HFFc6 (cell line): ENCODE measurements around the gene PCSK7. TPM values are rescaled to one million over a fixed set of nuclear protein-coding genes. Genes with fewer than 3 reads are reported as not detected.
"Not testable (repeated sequence)": the region's sequence is repeated elsewhere in the genome, so short reads cannot be mapped to it uniquely, and the experiment has no call there.

ENCODE experiments used
- DNase-seq: peaks from one replicate; pipeline ENCODE4 v3.0.0-alpha.2; 2018
- H3K27ac Mint-ChIP-seq: 2 replicates; pipeline ENCODE4 v1.8.0; 2020; ENCODE audit warnings: mild to moderate bottlenecking, mixed read lengths
- H3K27me3 Mint-ChIP-seq: 2 replicates; pipeline ENCODE4 v1.8.0; 2021; ENCODE audit warnings: mild to moderate bottlenecking, moderate library complexity, mixed read lengths; ENCODE audit not compliant: insufficient read depth
- H3K36me3 Mint-ChIP-seq: 2 replicates; pipeline ENCODE4 v1.8.0; 2021; ENCODE audit warnings: low read depth, mixed read lengths
- H3K4me1 Mint-ChIP-seq: 2 replicates; pipeline ENCODE4 v1.8.0; 2020; ENCODE audit warnings: low read depth, mixed read lengths
- H3K4me3 Mint-ChIP-seq: 2 replicates; pipeline ENCODE4 v1.8.0; 2020; ENCODE audit warnings: mild to moderate bottlenecking, moderate library complexity, mixed read lengths
- H3K9me3 Mint-ChIP-seq: 2 replicates; pipeline ENCODE4 v1.8.0; 2020; ENCODE audit warnings: mild to moderate bottlenecking, mixed read lengths
- long read RNA-seq: library from polyadenylated mRNA; unstranded; transcript quantifications from one replicate; pipeline ENCODE4 v2.0.0, GENCODE V29; 2019
- total RNA-seq, 6 experiments: library from RNA; stranded (reverse); fragmentation: NEBNext Ultra II Directional; extraction: Animal tissue kit (Norgen Biotek cat#: 25700); gene quantifications; 2 replicates in 1 of 6; 3 replicates in 5 of 6; pipeline ENCODE4 v1.2.3, GENCODE V29; 2021
- TF ChIP-seq, protein P1 (sequence below): fragments of 200-600 bp; sonication (generic); IDR thresholded peaks from 2 replicates; pipeline ENCODE4 v1.5.0; 2021; ENCODE audit warnings: antibody characterized with exemption, mild to moderate bottlenecking

Gene PCSK7
- 10 to 100 TPM; 64.1 to 73.6 (median 68.0) TPM for total RNA-seq
- long read RNA-seq, full-length matches to known transcripts = 21 of 55 reads
- long read RNA-seq, partial matches to known transcripts = 13 of 55 reads
- long read RNA-seq, other reads (novel, unspliced or antisense) = 21 of 55 reads

DNA sequence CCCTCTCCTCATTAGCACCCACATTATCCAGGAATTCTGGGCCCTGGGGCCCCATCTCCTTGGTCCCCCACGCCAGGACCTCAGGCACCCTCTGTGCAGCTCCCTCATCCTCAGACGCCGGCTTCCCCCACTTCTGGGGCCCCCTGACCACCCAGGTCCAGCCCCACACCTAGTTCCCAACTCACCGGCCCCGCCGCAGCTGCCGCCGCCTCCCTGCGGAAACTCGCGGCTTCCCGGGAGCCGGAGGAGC lies at the start of gene PCSK7:
Gene PCSK7, minus strand, starts transcription at position 232 of the 250 bp plus-strand sequence. CDS start 2,229 bp downstream, outside the sequence.
- Mint-ChIP-seq H3K27me3 (no peaks in the 10 kb centered on the region; the same call in 1 of the 2 replicates), H3K9me3 (no peaks in the 10 kb centered on the region), H3K4me3 (peak within 1 kb of the TSS; percentile 95), H3K27ac (peak within 1 kb of the TSS; percentile 97), H3K36me3 (peaks cover 5% of the 10 kb centered on the region), H3K4me1 (peaks cover 35% of the 10 kb centered on the region)
- peak; percentile 48 for DNase-seq
- TF ChIP-seq, protein P1, sequence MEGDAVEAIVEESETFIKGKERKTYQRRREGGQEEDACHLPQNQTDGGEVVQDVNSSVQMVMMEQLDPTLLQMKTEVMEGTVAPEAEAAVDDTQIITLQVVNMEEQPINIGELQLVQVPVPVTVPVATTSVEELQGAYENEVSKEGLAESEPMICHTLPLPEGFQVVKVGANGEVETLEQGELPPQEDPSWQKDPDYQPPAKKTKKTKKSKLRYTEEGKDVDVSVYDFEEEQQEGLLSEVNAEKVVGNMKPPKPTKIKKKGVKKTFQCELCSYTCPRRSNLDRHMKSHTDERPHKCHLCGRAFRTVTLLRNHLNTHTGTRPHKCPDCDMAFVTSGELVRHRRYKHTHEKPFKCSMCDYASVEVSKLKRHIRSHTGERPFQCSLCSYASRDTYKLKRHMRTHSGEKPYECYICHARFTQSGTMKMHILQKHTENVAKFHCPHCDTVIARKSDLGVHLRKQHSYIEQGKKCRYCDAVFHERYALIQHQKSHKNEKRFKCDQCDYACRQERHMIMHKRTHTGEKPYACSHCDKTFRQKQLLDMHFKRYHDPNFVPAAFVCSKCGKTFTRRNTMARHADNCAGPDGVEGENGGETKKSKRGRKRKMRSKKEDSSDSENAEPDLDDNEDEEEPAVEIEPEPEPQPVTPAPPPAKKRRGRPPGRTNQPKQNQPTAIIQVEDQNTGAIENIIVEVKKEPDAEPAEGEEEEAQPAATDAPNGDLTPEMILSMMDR = no peak

GRCh38 chr11:117281159-117281558 lies 49.3 kb upstream of the PCSK7 start:
- TF ChIP-seq, protein P1 = no peak
- Mint-ChIP-seq H3K27me3 (no peaks in the 10 kb centered on the region; the same call in 1 of the 2 replicates), H3K9me3 (no peaks in the 10 kb centered on the region), H3K4me1 (peaks cover 42% of the 10 kb centered on the region), H3K36me3 (peaks cover 46% of the 10 kb centered on the region), H3K4me3 (peak overlapping the region; percentile 77), H3K27ac (peak overlapping the region; percentile 86)
- DNase-seq = peak; percentile 98

GRCh38 chr11:117279711-117280376 lies 48.0 kb upstream of the PCSK7 start:
- no peak for DNase-seq
- H3K4me3 Mint-ChIP-seq = no peak overlapping the region
- H3K4me1 Mint-ChIP-seq = peaks cover 55% of the 10 kb centered on the region
- TF ChIP-seq, protein P1 = no peak
- peak overlapping the region; percentile 23; the same call in 1 of the 2 replicates for H3K27ac Mint-ChIP-seq
- H3K36me3 Mint-ChIP-seq = peaks cover 43% of the 10 kb centered on the region
- H3K27me3 Mint-ChIP-seq = no peaks in the 10 kb centered on the region; the same call in 1 of the 2 replicates
- no peaks in the 10 kb centered on the region for H3K9me3 Mint-ChIP-seq

DNA sequence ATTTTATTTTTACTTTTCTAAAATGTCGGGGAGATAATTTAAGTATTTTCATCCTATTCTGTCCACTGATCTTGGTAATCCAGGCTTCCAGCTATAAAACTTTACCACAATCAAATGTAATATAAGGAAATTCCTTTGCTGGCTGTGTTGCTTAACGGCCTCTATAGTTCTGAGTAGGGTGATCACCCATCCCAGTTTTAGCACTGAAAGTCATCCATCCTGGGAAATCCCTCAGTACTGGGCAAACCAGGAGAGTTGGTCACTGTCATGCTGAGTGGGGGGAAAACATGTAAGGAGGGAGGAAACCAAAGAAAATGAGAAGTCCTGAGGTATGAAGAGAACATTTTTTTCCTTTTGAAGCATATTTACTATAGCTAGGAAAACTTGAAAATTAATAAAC lies 46.5 kb upstream of the PCSK7 start:
- Mint-ChIP-seq H3K36me3 (peaks cover 40% of the 10 kb centered on the region), H3K27ac (no peak overlapping the region; the same call in 1 of the 2 replicates), H3K27me3 (peaks cover 3% of the 10 kb centered on the region; the same call in 1 of the 2 replicates), H3K4me3 (no peak overlapping the region), H3K9me3 (no peaks in the 10 kb centered on the region), H3K4me1 (peaks cover 66% of the 10 kb centered on the region)
- TF ChIP-seq, protein P1 = no peak
- no peak for DNase-seq

GRCh38 chr11:117273550-117274289 lies 41.8 kb upstream of the PCSK7 start:
- H3K9me3 Mint-ChIP-seq = no peaks in the 10 kb centered on the region
- TF ChIP-seq, protein P1 = no peak
- DNase-seq = peak; percentile 66

DNA sequence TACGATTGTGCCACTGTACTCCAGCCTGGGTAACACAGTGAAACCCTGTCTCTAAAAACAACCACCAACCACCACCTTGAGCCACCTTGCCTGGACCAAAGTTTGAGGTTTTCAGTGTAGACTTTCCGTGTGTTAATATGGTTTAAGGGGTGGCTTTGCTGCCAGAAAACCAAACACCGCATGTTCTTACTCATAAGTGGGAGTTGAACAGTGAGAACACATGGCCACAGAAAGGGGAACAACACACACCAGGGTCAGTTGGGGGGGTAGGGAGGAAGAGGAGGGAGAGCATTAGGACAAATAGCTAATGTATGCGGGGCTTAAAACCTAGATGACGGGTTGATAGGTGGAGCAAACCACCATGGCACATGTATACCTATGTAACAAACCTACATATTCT lies 40.3 kb upstream of the PCSK7 start:
- H3K9me3 Mint-ChIP-seq, H3K4me3 Mint-ChIP-seq, H3K27ac Mint-ChIP-seq, H3K27me3 Mint-ChIP-seq, DNase-seq: not testable (repeated sequence)
- peaks cover 33% of the 10 kb centered on the region for H3K36me3 Mint-ChIP-seq
- H3K4me1 Mint-ChIP-seq = peaks cover 44% of the 10 kb centered on the region

More at GRCh38 chr11:117273550-117274289, 41.8 kb upstream of the PCSK7 start:
- peak overlapping the region; percentile 78 for H3K4me3 Mint-ChIP-seq
- H3K27me3 Mint-ChIP-seq = peaks cover 3% of the 10 kb centered on the region; the same call in 1 of the 2 replicates
- H3K4me1 Mint-ChIP-seq = peaks cover 42% of the 10 kb centered on the region
- peaks cover 34% of the 10 kb centered on the region for H3K36me3 Mint-ChIP-seq
- H3K27ac Mint-ChIP-seq = peak overlapping the region; percentile 78
